IPS-18c (cell line): ENCODE results near the gene HCN1.
"Not testable (repeated sequence)": the region's sequence is repeated elsewhere in the genome, so short reads cannot be mapped to it uniquely, and the experiment has no call there.

Source experiments
- H3K4me3 ChIP-seq: 2 replicates; pipeline ENCODE4 v1.7.0; 2013; ENCODE audit warnings: low read depth, mild to moderate bottlenecking, low read length, moderate library complexity; ENCODE audit not compliant: insufficient read depth
- H3K9me3 ChIP-seq: one replicate; pipeline ENCODE4 v1.6.1; 2013; ENCODE audit warnings: mild to moderate bottlenecking, low read length, moderate library complexity; ENCODE audit not compliant: control insufficient read depth, insufficient read depth

Gene HCN1

GRCh38 chr5:45385321-45386058 is 310.7 kb downstream of the HCN1 start:
- Histone ChIP-seq H3K9me3 (no peaks in the 10 kb centered on the region), H3K4me3 (no peak overlapping the region)

- no peaks in the 10 kb centered on the region for H3K9me3 ChIP-seq
- no peak overlapping the region for H3K4me3 ChIP-seq
Measured at GRCh38 chr5:45383985-45384384, 312.2 kb downstream of the HCN1 start.

- Histone ChIP-seq H3K9me3 (no peaks in the 10 kb centered on the region), H3K4me3 (no peak overlapping the region)
Measured at GRCh38 chr5:45382583-45382982, 313.6 kb downstream of the HCN1 start.

GRCh38 chr5:45376417-45376816 is 319.8 kb downstream of the HCN1 start:
- Histone ChIP-seq H3K4me3 (no peak overlapping the region), H3K9me3 (no peaks in the 10 kb centered on the region)

- Histone ChIP-seq H3K4me3 (no peak overlapping the region), H3K9me3 (no peaks in the 10 kb centered on the region)
Measured at GRCh38 chr5:45372629-45373028, 323.6 kb downstream of the HCN1 start.

- H3K9me3 ChIP-seq, H3K4me3 ChIP-seq: not testable (repeated sequence)
Measured at GRCh38 chr5:45371423-45371822, 324.8 kb downstream of the HCN1 start.

- no peaks in the 10 kb centered on the region for H3K9me3 ChIP-seq
Measured at GRCh38 chr5:45355189-45355992, 340.8 kb downstream of the HCN1 start.

GRCh38 chr5:45336464-45336863 is 359.7 kb downstream of the HCN1 start:
- H3K4me3 ChIP-seq, result no peak overlapping the region

More at GRCh38 chr5:45355189-45355992, 340.8 kb downstream of the HCN1 start:
- H3K4me3 ChIP-seq, result no peak overlapping the region

GRCh38 chr5:45335978-45336377 is 360.2 kb downstream of the HCN1 start:
- no peaks in the 10 kb centered on the region for H3K9me3 ChIP-seq
- H3K4me3 ChIP-seq, result no peak overlapping the region

More at GRCh38 chr5:45336464-45336863, 359.7 kb downstream of the HCN1 start:
- no peaks in the 10 kb centered on the region for H3K9me3 ChIP-seq

- H3K9me3 ChIP-seq, result no peaks in the 10 kb centered on the region
- no peak overlapping the region for H3K4me3 ChIP-seq
Measured at GRCh38 chr5:45335346-45335745, 360.8 kb downstream of the HCN1 start.

- Histone ChIP-seq H3K9me3 (no peaks in the 10 kb centered on the region), H3K4me3 (no peak overlapping the region)
Measured at GRCh38 chr5:45334939-45335338, 361.2 kb downstream of the HCN1 start.

GRCh38 chr5:45312627-45313026 is 383.6 kb downstream of the HCN1 start:
- not testable (repeated sequence) for H3K9me3 ChIP-seq, H3K4me3 ChIP-seq

GRCh38 chr5:45295231-45295630 is 400.9 kb downstream of the HCN1 start:
- Histone ChIP-seq H3K9me3 (no peaks in the 10 kb centered on the region), H3K4me3 (no peak overlapping the region)

GRCh38 chr5:45288746-45289145 is 407.4 kb downstream of the HCN1 start:
- Histone ChIP-seq H3K9me3 (peaks cover 2% of the 10 kb centered on the region), H3K4me3 (no peak overlapping the region)

GRCh38 chr5:45284436-45284835 is 411.7 kb downstream of the HCN1 start:
- Histone ChIP-seq H3K4me3 (no peak overlapping the region), H3K9me3 (no peaks in the 10 kb centered on the region)

GRCh38 chr5:45281081-45281480 is 415.1 kb downstream of the HCN1 start:
- H3K9me3 ChIP-seq, result no peaks in the 10 kb centered on the region

GRCh38 chr5:45279109-45279508 is 417.1 kb downstream of the HCN1 start:
- no peak overlapping the region for H3K4me3 ChIP-seq
- H3K9me3 ChIP-seq, result no peaks in the 10 kb centered on the region

More at GRCh38 chr5:45281081-45281480, 415.1 kb downstream of the HCN1 start:
- H3K4me3 ChIP-seq, result no peak overlapping the region

- Histone ChIP-seq H3K4me3 (no peak overlapping the region), H3K9me3 (no peaks in the 10 kb centered on the region)
Measured at GRCh38 chr5:45277860-45278259, 418.3 kb downstream of the HCN1 start.
